ENCODE measurements around the gene GAD1.

GAD1 gene

GRCh38 chr2:170828533-170828916, 11.8 kb downstream of the GAD1 start:
- H3K79me2 ChIP-seq (ENCODE audit: low read length) = no peaks in the 10 kb centered on the region
- H3K4me3 ChIP-seq (ENCODE audit: low read length) = no peak overlapping the region
- no peak overlapping the region for H2AFZ ChIP-seq (ENCODE audit: low read length)
- H3K27me3 ChIP-seq (replicated peaks; ENCODE audit: insufficient read depth, low read length) = peaks cover 16% of the 10 kb centered on the region
- H3K9me2 ChIP-seq (replicated peaks; ENCODE audit: insufficient read depth, low read length) = no peaks in the 10 kb centered on the region
- H3F3A ChIP-seq (ENCODE audit: insufficient read depth, low read length) = no peaks in the 10 kb centered on the region
- no peaks in the 10 kb centered on the region for H3K9me3 ChIP-seq (replicated peaks; ENCODE audit: insufficient read depth, low read length)
- H3K4me2 ChIP-seq (ENCODE audit: low read depth, low read length) = no peak overlapping the region
- H3K4me1 ChIP-seq (ENCODE audit: low read length) = no peaks in the 10 kb centered on the region
- no peak for TF ChIP-seq EZH2 (optimal IDR thresholded peaks at IDR 0.05; ENCODE audit: low read depth, low read length)
- TF ChIP-seq EZH2phosphoT487 (IDR thresholded peaks at IDR 0.05; ENCODE audit: low read length) = no peak
- TF ChIP-seq, protein P1, sequence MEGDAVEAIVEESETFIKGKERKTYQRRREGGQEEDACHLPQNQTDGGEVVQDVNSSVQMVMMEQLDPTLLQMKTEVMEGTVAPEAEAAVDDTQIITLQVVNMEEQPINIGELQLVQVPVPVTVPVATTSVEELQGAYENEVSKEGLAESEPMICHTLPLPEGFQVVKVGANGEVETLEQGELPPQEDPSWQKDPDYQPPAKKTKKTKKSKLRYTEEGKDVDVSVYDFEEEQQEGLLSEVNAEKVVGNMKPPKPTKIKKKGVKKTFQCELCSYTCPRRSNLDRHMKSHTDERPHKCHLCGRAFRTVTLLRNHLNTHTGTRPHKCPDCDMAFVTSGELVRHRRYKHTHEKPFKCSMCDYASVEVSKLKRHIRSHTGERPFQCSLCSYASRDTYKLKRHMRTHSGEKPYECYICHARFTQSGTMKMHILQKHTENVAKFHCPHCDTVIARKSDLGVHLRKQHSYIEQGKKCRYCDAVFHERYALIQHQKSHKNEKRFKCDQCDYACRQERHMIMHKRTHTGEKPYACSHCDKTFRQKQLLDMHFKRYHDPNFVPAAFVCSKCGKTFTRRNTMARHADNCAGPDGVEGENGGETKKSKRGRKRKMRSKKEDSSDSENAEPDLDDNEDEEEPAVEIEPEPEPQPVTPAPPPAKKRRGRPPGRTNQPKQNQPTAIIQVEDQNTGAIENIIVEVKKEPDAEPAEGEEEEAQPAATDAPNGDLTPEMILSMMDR (IDR thresholded peaks at IDR 0.05; ENCODE audit: low read length) = no peak
- no peaks in the 10 kb centered on the region for H3K36me3 ChIP-seq (replicated peaks; ENCODE audit: insufficient read depth, low read length)
- no peak overlapping the region for H3K27ac ChIP-seq (ENCODE audit: low read length)
- H3K9ac ChIP-seq (ENCODE audit: low read length) = no peak overlapping the region
- no peak for DNase-seq
- H4K20me1 ChIP-seq (ENCODE audit: insufficient read depth, low read length) = no peaks in the 10 kb centered on the region

- TF ChIP-seq EZH2phosphoT487 (IDR thresholded peaks at IDR 0.05; ENCODE audit: low read length) (no peak), EZH2 (optimal IDR thresholded peaks at IDR 0.05; ENCODE audit: low read depth, low read length) (no peak)
- TF ChIP-seq, protein P1 (IDR thresholded peaks at IDR 0.05; ENCODE audit: low read length) = no peak
- H3K79me2 ChIP-seq (ENCODE audit: low read length) = no peaks in the 10 kb centered on the region
- H3K4me2 ChIP-seq (ENCODE audit: low read depth, low read length) = no peak overlapping the region
- H3K27me3 ChIP-seq (replicated peaks; ENCODE audit: insufficient read depth, low read length) = peaks cover 16% of the 10 kb centered on the region
- no peaks in the 10 kb centered on the region for H4K20me1 ChIP-seq (ENCODE audit: insufficient read depth, low read length)
- H3K9ac ChIP-seq (ENCODE audit: low read length) = no peak overlapping the region
- no peaks in the 10 kb centered on the region for H3F3A ChIP-seq (ENCODE audit: insufficient read depth, low read length)
- no peak overlapping the region for H2AFZ ChIP-seq (ENCODE audit: low read length)
- H3K9me3 ChIP-seq (replicated peaks; ENCODE audit: insufficient read depth, low read length) = no peaks in the 10 kb centered on the region
- H3K4me1 ChIP-seq (ENCODE audit: low read length) = no peaks in the 10 kb centered on the region
- no peaks in the 10 kb centered on the region for H3K36me3 ChIP-seq (replicated peaks; ENCODE audit: insufficient read depth, low read length)
- no peak overlapping the region for H3K27ac ChIP-seq (ENCODE audit: low read length)
- no peak overlapping the region for H3K4me3 ChIP-seq (ENCODE audit: low read length)
- no peaks in the 10 kb centered on the region for H3K9me2 ChIP-seq (replicated peaks; ENCODE audit: insufficient read depth, low read length)
- DNase-seq = no peak
These were observed 12.3 kb downstream of the GAD1 start for GRCh38 chr2:170829036-170829435.

DNA sequence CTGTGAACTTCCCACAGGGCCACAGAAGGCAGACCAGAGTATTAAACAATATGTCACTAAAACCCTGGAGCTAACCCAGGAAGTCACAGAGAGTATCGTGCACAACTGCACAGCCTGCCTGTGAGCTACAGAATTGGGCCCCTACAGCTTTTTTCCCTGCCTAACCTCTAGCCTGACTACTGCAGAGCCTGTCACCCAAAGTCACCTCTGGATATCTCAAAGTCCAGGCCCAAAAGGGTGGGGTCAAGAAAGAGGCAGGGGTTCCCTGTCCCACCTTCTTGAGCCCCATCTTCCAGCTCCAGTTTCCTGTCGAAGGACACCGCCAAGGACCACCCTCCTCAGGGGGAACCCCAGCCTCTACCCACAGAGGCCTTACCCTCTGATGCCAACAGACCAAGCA, 13.5 kb downstream of the GAD1 start:
- Histone ChIP-seq H3K4me3 (ENCODE audit: low read length) (no peak overlapping the region), H3F3A (ENCODE audit: insufficient read depth, low read length) (no peaks in the 10 kb centered on the region), H3K79me2 (ENCODE audit: low read length) (no peaks in the 10 kb centered on the region), H3K27me3 (replicated peaks; ENCODE audit: insufficient read depth, low read length) (peaks cover 15% of the 10 kb centered on the region), H3K4me2 (ENCODE audit: low read depth, low read length) (no peak overlapping the region), H3K9ac (ENCODE audit: low read length) (no peak overlapping the region), H3K9me3 (replicated peaks; ENCODE audit: insufficient read depth, low read length) (no peaks in the 10 kb centered on the region), H2AFZ (ENCODE audit: low read length) (no peak overlapping the region), H3K4me1 (ENCODE audit: low read length) (no peaks in the 10 kb centered on the region), H3K27ac (ENCODE audit: low read length) (no peak overlapping the region), H3K9me2 (replicated peaks; ENCODE audit: insufficient read depth, low read length) (no peaks in the 10 kb centered on the region), H4K20me1 (ENCODE audit: insufficient read depth, low read length) (no peaks in the 10 kb centered on the region), H3K36me3 (replicated peaks; ENCODE audit: insufficient read depth, low read length) (no peaks in the 10 kb centered on the region)
- TF ChIP-seq EZH2phosphoT487 (IDR thresholded peaks at IDR 0.05; ENCODE audit: low read length) (no peak), EZH2 (optimal IDR thresholded peaks at IDR 0.05; ENCODE audit: low read depth, low read length) (no peak)
- TF ChIP-seq, protein P1 (IDR thresholded peaks at IDR 0.05; ENCODE audit: low read length) = no peak
- DNase-seq = no peak

Measured in MM.1S (cell line).